CD4-positive, alpha-beta T cell treated with Interleukin-6 at 100 ng/mL for 8 hours (primary cell): ENCODE measurements around the gene USP10.
A peak's percentile ranks its signal among the peaks of the same experiment; 100 is the strongest.

Experiments used
- DNase-seq: peaks from one replicate; pipeline ENCODE4 v3.0.0-alpha.2; 2020; ENCODE audit warnings: mixed read lengths, low spot score

The USP10 gene, protein sequence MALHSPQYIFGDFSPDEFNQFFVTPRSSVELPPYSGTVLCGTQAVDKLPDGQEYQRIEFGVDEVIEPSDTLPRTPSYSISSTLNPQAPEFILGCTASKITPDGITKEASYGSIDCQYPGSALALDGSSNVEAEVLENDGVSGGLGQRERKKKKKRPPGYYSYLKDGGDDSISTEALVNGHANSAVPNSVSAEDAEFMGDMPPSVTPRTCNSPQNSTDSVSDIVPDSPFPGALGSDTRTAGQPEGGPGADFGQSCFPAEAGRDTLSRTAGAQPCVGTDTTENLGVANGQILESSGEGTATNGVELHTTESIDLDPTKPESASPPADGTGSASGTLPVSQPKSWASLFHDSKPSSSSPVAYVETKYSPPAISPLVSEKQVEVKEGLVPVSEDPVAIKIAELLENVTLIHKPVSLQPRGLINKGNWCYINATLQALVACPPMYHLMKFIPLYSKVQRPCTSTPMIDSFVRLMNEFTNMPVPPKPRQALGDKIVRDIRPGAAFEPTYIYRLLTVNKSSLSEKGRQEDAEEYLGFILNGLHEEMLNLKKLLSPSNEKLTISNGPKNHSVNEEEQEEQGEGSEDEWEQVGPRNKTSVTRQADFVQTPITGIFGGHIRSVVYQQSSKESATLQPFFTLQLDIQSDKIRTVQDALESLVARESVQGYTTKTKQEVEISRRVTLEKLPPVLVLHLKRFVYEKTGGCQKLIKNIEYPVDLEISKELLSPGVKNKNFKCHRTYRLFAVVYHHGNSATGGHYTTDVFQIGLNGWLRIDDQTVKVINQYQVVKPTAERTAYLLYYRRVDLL

DNA sequence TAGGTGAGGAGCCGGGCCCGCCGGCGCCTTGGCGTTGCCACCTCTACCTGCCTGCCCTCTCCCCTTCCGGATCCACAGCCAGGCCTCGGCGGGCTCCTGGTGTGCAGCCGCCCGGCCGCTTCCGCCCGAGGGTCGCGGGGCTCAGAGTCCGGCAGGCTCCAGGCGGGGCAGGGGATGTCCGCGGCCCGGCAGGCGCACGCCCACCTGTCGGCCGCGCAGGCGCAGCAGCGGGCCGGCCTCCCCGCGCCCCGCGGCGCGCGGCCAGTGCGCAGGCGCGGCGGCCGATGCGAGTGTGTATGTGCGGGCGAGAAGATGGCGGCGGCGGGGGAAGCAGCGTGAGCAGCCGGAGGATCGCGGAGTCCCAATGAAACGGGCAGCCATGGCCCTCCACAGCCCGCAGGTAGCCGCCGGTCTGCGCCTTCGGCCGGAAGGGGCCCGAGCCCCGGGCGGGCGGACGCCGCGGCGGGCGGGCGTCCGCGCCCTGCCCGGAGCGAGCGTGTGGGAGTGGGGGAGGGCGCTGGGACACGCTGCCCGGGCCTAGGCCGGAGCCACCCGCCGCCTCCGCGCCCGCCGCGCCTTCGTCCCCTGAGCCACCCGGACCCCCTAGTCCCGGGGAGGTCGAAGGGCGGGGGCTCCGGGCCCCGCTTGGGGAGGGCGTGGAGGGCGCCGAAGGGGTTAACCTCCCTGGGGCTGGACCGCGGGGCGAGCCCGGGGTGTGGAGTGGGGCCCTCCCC lies at the start of gene USP10:
Gene USP10 (plus strand): TSS at position 289 of the 734 bp plus-strand sequence. CDS start 91 bp downstream, at position 380.
- peak; percentile 80 for DNase-seq

DNA sequence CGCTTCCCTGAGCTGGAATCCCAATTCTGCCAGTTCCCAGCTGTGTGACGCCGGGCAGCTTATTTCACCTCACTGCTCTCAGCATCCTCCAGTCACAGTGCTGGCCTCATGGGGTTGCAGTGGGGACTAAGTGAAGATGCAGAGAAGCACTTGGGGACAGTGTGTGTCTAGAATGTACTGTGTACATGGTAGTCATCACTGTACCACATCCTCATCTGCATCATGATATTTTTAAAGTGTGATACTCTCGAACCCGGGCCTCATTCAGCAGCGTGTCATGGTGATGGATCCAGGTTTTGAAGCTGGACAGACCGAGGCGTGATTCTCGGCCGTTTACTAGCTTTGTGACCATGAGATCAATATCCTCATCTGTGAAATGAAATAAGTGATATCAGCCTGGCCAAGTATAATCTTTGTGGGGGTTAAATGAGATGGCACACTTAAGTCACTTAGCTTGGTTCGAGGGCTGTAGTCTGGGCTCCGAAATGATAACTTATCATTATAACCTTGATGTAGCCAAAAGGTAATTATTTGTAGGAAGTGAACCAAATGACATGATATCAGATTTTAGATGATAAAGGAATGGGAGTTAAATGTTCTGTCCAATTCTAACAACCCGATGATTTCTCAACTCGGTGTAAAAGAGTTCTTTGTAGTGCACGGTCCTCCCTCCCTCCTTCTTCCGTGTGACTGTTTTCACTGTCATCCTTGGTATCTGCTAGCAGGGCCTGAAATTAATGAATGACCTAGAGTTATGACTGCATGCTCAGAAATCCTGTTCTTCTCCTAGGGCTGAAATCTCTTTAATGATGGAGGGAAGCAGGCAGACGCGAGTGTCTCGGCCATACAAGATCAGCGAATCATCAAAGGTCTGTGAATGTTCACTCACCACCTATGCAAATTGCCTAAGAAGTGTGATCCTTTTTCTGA lies 49.5 kb upstream of the USP10 start:
- DNase-seq, result no peak

DNA sequence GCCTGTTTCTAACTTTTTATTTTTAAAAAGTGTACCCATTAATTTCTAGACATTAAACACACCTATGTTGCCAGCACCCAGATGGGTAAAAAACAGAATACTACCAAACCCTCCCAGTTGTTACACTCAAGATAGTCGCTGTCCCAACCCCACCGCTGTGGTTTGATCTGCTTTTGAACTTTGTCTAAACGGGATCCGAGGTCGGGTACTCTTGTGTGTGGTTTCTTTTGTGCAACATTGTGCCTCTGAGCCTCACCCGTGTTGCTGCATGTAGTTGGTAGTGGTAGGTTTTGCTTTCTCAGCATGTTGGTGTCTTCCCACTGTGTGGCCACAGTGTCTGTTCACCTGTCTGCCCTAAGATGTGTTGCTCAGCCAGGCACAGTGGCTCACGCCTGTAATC lies 47.2 kb upstream of the USP10 start:
- peak; percentile 62 for DNase-seq

DNA sequence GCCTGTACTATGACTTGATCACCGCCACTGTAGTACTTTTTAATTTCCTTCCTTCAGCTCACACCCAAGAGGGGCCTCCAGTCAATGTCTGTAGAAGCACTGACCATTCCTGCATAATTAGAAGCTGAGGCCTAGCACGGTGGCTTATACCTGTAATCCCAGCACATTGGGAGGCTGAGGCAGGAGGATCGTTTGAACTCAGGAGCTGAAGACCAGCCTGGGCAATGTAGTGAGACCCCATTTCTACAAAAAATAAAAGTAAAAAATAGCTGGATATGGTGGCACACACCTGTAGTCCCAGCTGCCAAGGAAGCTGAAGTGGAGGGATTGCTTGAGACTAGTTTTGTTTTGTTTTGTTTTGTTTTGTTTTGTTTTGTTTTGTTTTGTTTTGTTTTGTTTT lies 45.6 kb upstream of the USP10 start:
- no peak for DNase-seq

DNA sequence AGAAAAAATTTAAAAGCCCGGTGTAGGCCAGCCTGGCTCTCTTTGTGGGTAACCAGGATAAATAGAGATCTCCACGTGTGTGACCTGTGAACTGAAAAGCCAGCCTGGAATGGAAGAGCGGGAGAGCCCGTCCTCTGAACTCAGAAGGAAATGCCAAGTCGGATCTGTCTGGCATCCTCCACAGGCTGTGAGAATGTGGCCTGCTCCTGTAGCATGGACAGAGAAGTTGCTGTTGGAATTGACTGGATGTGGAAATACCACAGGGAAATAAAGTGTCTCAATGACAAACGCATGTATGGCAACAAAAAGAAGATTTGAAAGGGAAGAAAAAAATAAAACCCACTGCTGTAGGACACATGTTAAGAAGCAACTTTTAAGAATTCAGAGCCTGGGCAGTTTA lies 44.8 kb upstream of the USP10 start:
- DNase-seq, result no peak

DNA sequence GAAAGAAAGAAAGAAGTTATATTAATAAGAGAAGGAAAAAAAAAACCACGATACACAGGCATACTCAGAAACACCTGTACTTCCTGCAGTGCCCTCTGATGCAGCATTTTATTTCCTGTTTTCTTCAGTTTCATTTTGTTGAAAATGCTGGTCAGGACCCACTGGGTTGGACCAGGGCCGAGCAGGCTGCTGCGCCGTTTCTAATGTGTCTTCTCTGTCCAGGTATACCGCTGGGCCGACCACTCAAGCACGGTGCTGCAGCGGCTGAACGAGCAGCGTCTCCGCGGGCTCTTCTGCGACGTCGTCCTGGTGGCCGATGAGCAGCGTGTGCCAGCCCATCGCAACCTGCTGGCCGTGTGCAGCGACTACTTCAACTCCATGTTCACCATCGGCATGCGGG lies 43.2 kb upstream of the USP10 start:
- DNase-seq, result no peak

DNA sequence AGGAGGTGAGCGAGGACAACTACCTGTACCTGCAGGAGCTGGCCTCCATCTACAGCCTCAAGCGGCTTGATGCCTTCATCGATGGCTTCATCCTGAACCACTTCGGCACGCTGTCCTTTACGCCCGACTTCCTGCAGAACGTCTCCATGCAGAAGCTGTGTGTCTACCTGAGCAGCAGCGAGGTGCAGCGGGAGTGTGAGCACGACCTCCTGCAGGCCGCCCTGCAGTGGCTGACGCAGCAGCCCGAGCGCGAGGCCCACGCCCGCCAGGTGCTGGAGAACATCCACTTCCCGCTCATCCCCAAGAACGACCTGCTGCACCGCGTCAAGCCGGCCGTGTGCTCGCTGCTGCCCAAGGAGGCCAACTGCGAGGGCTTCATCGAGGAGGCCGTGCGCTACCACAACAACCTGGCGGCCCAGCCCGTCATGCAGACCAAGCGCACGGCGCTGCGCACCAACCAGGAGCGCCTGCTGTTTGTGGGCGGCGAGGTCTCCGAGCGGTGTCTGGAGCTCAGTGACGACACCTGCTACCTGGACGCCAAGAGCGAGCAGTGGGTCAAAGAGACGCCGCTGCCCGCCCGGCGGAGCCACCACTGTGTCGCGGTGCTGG lies 42.5 kb upstream of the USP10 start:
- no peak for DNase-seq

DNA sequence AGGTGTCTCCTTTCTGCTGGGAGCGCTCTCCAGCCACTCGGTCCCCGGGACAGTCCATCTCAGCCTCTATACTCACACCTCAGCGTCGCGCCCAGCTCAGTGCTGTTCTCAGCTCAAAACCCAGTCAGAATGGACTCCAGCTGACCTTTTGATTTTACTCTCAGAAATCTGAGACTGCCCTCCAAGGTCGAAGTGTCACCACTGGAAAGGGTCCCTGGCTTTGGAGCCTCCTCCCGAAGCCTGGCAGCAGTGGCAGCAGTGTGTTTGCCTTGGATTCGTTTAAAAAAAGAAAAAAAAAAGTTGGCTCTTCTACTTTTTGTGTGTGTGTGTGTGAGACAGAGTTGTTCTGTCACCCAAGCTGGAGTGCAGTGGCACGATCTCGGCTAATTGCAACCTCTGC lies 41.1 kb upstream of the USP10 start:
- no peak for DNase-seq

DNA sequence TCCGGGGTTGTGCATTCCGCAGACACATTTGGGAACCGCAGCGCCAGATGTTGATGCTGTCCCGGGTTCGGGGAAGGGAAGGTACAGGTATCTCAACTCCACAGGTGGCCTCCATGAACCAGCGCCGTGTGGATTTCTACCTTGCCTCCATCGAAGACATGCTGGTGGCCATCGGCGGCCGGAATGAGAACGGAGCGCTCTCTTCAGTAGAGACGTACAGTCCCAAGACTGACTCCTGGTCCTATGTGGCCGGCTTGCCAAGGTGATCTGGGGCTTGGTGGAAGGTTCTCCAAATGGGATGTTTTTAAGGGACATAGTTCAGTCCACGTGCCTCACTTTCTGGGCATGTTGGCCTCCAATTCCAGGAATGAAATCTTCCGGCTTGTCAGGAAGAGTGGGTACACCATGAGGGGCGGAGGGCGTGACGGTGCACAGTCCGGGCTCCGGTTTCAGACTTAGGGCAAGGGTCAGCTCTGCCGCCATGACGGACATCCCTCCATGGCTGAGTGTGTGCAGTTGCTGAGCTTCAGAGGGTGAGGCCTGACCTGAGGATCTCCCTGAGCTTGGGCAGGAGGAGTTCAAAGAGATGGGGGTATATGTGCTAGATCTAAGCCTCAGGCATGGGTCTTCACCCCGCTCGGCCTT lies 40.0 kb upstream of the USP10 start:
- DNase-seq, result no peak

DNA sequence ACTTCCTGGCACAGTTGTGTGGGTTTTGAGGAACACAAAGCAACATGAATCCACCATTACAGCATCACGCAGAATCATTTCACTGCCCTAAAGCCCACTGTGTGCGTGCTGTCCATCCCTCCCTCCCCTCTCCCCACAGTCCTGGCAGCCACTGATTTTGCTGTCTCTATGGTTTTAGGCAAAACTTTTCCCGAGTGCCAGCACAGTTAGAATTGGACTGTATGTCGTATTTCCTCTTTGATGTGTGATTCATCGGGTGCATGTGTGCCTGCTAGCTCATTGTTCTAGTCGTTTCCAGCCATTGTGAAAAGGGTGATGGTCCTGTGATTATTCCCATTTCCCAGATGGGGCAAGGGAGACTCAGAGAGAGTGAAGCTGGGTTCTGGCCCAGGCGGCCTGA lies 38.8 kb upstream of the USP10 start:
- no peak for DNase-seq

DNA sequence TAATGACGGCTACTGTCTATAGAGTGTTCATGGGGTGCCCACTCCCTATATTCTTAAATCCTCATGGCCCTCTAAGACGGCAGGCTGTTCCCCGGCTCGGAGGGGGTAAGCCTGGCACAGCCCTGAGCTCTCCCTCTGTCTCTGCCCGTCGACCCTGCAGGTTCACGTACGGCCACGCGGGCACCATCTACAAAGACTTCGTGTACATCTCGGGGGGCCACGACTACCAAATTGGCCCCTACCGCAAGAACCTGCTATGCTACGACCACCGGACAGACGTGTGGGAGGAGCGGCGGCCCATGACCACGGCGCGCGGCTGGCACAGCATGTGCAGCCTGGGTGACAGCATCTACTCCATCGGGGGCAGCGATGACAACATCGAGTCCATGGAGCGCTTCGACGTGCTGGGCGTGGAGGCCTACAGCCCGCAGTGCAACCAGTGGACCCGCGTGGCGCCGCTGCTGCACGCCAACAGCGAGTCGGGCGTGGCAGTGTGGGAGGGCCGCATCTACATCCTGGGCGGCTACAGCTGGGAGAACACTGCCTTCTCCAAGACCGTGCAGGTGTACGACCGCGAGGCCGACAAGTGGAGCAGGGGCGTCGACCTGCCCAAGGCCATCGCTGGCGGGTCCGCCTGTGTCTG lies 38.3 kb upstream of the USP10 start:
- DNase-seq, result no peak

DNA sequence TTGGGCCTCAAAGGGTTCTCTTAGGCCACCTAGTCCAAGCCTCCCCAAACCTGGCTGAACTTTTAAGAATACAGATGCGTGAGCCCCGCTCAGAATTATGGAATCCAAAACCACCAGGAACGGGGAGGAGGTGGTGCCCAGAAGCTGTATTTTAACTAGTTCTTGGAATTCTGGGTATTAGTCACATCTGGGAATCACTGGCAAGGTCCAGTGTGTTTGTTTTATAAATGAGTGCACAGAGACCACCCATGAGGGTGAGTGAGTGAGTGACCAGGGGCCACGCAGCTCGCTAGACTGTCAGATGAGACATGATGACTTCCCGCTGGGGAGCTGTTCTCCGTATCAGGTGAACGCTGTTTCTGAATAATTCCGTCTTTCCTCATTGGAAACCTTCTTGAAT lies 37.3 kb upstream of the USP10 start:
- DNase-seq, result no peak

DNA sequence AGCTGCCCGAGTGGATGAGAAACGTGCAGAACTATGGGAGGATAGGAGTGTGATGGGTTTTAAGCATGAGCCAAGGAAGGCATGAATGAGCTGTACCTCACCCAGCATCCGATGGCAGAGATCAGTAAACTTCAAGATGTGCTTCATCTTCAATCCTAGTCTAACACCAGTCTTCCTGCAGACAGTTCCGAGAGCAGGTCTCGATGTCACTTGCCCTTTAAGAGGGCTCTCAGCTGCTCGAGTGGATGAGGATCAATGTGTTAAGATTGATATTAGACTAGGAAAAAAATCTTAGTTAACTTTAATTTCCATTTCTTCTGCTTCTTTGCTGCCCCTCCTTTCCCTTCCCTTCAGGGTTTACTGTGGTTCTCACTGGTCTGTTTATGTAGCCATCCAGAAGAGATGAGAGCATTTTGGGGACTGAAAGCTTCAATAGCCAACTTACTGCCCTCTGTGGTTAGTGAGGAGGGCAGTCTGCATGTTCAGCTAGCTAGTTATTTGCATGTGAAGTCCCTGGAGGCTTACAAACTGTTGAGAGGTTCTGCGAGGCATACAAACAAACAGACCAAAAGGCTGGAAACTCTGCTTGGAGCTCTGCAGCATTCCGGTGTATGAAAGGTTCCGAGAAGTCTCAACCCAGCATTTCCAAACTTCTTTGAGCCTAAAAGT lies 36.2 kb upstream of the USP10 start:
- no peak for DNase-seq

DNA sequence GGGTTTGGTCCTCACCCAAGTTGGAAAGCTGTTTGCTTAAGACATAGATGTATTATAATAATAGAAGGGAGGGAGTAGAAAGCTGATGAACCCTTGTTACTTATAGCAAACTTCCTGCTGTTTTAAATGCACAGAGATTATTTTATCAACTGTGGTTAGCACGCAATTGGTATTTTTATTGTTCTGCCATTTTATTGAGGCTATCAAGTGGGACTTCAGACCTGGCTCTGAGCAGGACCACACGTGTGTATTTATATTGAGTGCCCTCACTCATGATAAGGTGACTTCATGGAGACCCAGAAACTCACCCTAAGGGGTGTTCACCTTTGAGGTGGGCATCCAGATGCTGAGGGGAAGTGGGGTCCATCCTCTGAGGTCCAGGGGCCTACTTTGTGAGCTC lies 34.4 kb upstream of the USP10 start:
- DNase-seq, result no peak

DNA sequence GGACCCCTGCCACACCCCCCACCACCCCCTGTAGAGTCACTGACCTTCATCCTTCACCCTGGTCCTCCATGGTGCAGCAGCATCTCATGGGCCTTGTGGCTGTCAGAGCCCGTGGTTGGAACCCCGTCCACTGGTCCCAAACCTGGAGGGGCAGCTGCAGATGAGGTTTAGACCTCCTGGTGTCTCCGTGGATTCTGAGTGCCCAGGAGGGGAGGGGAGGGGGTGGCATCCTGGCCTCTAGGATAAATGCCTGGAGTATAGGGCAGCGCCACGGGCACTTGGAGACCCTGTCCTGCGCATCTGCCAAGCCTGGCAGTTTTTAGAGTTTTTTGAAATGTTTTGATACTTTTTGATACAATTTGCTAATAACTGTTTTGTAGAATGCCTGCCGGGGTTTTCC lies 34.0 kb upstream of the USP10 start:
- DNase-seq, result no peak

DNA sequence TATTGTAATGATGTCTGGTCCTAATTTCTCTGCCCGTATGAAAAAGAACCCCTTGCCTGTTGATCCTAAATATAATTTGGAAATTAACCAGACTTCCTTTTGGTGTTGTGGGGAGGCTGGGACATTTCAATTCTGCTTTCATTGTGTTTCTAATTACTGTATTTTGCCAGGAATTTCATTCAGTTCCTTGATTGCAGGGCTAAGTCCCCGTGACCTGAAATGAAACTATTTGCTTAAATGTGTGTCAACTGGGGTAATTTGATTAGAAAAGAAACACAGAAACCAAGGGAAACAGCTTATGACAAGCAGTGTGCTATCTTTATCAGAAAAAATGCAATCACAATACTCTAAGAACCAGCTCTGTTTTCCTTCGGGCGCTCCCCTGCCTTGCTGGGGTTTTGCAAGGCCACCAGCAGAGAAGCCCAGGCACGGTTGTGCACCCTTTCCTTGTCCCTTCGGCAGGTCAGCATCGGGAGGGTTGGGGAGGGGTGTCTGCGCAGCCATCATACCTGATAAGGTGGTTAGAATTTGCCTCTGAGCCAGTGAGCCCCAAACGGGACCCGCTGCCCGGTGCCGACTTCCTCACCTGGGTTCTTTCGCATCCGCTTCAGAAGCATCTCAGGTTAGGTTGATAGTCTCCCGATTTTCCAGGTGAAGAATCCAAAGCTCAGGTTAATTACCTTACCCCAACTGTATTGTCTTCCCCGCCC lies 32.0 kb upstream of the USP10 start:
- no peak for DNase-seq

DNA sequence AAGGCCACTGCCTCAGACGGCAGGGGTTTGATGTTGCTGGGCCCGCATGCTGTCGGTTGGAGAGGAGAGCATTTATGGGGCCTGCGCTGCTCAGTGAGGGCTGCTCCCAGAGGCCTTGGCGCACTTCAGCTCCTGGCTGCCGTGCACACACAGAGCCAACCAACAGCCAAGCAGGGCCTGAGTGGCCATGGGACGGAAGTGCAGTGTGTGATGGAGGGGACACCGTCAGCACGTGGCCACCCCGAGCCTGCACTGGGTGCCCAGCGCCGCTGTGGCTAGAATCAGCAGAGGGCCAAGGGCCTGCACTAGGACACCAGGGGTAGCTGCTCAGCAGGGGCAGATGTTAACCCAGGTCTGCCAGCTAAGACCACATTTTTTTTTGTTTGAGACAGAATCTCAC lies 29.7 kb upstream of the USP10 start:
- no peak for DNase-seq

DNA sequence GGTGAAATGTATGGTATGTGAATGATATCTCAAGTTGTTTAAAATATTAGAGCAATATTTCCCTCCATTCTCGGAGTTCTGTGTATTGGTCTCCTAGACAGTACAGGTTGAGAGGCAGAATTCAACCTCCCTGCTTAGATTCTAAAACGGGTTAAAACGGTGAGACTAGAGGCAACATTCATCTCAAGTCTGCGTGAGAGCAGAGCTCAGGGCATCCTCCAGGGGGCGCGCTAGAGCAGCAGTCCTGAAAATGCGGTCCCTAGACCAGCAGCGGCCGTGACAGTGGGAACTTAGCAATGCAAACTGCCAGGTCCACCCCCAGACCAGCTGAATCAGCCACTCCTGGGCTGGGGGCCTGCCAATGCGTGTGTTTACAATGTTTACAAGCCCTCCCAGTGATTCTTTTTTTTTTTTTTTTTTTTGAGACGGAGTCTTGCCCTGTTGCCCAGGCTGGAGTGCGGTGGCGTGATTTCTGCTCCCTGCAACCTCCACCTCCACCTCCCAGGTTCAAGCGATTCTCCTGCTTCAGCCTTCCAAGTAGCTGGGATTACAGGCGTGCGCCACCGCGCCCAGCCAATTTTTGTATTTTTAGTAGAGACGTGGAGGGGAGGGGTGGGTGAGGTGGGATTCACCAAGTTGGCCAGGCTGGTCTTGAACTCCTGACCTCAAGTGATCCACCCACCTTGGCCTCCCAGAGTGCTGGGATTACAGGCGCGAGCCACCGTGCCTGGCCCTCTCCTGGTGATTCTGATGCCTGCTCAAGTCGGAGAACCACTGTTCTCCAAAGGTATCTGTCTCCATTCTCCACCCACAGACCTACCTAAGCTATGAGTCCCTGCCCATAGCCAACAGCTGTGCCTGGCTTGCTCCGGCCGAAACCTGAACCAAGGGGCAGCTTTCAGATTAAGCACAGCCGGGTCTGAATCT lies 27.3 kb upstream of the USP10 start:
- DNase-seq, result peak; percentile 76
